ACHN (cell line): ENCODE measurements around the gene MTUS2.
A peak's percentile ranks its signal among the peaks of the same experiment; 100 is the strongest.

Experiments
- DNase-seq: peaks from one replicate; pipeline ENCODE4 v3.0.0-alpha.2; 2015
- in situ Hi-C: cut with HindIII; loops from 2 replicates; pipeline ENCODE4 v1.10.0; 2017; ENCODE audit warnings: low sequenced_read_pairs, low pct_ligation_motif_present, low pct_unique_long_range_greater_than_20kb

The MTUS2 gene

DNA sequence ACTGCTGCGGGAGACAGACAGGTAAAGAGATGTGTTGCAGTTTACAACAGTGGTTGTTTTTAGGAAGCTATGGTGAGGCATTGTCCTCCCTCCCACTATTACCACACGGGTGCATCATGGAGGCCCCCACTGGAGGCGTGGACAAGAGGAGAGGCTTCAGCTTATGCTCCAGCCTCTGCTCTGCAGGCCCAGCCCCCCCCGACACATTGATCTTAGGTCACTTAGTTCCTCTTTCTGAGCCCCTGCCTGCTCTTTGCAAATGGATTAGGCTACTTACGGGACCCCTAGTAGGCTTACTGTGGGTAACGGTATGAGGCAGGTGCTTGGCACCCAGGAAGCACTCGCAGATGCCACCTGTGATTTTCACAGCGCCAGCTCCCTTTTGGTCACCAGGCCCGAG, 651.4 kb downstream of the MTUS2 start:
- in situ Hi-C loops: no loop called here
- DNase-seq: no peak

DNA sequence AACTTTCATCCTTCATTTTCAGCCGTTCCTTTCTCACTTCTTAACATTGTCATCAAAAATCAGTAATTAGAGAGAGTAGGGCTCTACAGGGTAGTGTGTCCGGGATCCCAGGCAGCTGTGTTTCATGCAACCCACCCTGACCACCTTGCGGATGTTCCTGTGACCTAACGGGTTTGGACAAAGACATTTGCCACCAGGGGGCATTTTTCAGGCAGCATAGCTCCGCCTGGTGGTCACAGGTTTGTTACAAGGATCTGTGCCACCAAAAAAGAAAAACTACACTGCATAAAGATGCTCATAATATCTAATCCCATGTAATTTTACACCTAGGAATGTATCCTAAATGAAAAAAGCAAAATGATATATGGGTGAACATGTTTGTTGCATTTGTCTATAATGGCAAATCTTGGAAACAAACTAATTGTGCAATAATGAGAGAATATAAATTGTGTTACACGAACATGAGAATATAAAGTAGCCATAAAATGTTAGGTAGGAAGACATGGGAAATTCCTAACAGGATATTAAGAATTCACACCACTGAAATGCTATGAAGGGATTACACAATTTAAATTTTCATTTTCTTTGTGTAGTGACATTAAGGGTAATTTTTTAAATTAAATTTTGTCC, 652.3 kb downstream of the MTUS2 start:
- in situ Hi-C loops: no loop called here
- peak; percentile 59 for DNase-seq

DNA sequence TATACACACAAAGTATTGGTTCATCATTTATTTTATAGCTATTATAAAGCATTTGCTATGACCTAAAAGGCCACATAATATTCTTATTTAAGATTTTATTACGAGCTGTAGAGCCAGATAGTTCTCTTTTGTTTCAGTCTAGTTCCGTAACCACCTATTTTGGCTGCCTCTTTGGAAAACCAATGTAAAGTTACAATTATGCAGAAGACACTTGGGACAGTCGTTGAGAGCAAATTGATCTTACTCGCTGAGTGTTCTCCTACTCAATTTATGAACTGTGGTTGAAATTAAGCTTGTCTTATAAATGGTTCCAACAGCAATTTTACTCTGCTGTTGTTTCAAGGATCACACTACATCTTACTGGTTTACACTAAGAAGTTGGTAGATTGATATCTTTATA, 653.0 kb downstream of the MTUS2 start:
- DNase-seq: no peak
- in situ Hi-C loops: no loop called here

DNA sequence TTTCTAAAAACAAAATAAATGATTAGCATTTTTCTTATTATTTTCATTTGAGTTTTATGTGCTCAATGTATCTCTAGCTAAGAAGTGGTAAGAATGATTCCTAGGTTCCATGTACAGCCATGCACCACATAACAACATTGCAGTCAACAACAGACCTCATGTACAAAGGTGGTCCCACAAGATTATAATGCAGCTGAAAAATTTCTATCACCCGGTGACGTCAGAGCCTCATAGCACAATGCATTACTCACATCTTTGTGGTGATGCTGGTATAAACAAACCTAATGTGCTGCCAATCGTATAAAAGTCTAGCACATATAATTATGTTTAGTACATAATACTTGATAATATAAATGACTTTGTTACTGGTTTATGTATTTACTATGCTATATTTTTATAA, 654.9 kb downstream of the MTUS2 start:
- no peak for DNase-seq
- in situ Hi-C loops: no loop called here

DNA sequence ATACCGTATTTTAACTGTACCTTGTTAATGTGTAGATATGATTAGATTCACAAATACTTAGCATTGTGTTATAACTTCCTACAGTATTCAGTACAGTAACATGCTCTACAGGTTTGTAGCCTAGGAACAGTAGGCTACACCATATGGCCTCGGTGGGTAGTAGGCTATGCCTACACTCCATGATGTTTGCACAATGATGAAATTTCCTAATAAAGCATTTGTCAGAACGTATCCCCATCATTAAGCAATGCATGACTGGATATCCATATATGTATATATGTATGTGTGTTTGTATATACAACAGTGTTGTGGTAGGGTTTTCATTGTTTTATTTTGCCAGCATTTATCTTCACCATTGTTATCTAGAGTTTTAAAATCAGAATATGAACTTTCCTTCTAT, 655.9 kb downstream of the MTUS2 start:
- DNase-seq: no peak
- in situ Hi-C loops: no loop called here

DNA sequence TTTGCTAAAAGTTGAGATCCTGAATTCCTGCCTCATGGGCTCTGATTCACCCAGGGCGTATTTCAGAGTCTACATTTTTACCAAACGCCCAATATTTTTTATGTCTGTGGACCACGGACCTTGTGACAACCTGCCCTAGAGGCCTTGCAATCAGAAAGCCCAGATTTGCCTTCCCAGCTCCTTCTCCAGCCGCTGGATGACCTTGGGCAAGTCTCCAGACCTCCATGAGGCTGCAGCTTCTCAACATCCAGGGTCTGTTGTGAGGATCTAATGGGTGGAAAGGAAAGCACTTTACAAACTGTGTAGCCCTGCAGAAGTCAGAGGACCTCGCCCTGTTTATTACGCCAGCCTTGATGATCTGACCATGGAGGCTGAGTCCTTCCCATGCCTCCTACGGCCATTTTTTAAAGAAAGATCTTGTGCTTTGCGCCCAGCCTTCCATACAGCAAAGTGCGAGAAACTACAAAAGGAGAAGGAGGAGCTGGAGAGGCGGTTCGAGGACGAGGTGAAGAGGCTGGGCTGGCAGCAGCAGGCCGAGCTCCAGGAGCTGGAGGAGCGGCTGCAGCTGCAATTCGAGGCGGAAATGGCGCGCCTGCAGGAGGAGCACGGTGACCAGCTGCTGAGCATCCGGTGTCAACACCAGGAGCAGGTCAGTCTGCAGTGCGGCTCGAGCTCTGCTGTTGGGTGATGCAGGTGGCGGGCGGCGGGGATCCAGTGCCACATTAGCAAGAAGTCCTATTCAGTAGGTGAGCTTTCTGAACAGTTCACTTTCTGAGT, 659.8 kb downstream of the MTUS2 start:
- in situ Hi-C loops: no loop called here

DNA sequence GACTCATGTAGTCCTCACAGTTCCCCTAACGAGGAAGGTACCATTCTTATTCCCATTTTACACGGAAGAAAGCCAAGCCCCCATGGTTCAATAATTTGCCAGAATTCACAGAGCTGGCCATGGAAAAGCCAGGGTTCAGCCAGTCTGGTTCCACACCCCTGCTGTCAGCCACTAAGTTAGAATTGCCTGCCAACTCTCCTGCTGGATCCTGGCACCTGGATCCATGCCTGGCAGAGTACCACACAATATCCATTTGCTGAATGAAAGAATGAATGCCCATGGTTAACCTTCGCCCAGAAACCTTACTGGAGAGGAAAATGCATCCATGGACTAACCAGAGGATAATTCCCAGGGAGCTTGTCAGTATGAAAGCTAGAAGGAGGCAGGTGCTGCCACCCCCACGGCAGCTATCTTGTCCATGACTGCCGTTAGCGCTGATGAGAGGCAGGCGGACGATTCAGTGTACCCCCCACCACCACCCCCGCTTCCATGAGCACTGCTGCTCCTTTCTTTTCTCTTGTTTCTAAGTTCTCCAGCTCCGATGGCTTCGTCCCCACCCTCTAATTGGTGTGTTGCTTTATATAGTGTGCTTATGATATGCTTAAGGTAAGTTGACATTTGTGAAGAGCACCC, 660.9 kb downstream of the MTUS2 start:
- DNase-seq: no peak
- in situ Hi-C loops: no loop called here

More for the DNA sequence above, 659.8 kb downstream of the MTUS2 start:
- no peak for DNase-seq

DNA sequence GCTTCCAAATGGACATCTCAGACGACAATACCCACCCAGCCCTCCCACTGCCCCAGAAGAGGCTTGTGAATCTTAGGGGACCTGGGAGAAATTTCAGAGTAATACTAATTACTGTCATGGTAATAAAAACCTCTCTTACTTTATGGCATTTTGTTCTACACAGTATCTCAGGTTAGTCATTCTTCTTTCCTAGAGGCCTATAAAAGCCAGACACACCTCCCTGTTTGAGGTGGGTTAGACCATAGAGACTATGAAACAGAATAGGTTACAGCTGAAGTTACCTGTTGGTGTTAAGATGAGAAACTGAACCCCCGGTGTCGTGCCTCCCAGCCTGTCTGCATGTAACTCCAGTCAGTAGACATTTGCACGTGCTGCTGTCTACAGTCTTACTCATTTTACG, 661.5 kb downstream of the MTUS2 start:
- DNase-seq: no peak
- in situ Hi-C loops: no loop called here

DNA sequence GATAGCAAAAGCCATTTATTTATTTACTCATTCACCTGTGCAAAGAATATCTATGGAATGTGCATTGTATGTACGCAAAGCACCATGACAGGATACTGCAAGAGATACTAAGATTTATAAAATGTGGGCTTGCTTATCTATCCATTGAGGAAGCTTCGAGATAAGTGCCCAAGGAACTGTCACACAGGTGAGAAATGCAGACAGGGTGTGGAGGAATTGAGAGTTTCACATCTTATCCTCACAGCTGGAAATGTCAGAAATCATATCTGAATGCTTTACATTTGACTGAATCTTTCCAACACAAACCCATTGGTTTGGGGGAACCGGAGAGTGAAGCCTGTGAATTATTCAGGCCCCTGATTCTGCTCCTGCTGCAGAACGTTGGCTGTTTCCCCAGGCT, 662.4 kb downstream of the MTUS2 start:
- no peak for DNase-seq

DNA sequence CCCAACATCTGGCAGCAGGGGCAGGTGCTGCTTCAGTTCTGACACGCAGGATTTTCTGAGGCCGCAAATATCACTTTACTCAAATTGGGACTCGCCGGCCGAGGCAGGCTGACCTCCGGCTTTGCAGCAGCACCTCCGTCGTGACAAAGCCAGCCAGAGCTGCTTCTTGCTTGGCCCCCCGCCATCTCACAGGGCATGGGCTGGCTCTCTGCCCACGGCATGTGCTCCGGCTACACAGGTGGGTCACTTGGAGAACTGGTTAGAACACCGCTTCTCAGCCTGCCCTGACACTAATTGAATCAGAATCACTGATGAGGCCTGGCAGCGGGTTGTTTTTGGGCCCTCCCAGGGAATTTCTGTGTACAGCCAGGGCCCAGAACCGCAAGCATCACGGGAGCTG, 663.1 kb downstream of the MTUS2 start:
- DNase-seq: no peak
- in situ Hi-C loops: no loop called here

More for the DNA sequence above, 662.4 kb downstream of the MTUS2 start:
- in situ Hi-C loops: no loop called here

DNA sequence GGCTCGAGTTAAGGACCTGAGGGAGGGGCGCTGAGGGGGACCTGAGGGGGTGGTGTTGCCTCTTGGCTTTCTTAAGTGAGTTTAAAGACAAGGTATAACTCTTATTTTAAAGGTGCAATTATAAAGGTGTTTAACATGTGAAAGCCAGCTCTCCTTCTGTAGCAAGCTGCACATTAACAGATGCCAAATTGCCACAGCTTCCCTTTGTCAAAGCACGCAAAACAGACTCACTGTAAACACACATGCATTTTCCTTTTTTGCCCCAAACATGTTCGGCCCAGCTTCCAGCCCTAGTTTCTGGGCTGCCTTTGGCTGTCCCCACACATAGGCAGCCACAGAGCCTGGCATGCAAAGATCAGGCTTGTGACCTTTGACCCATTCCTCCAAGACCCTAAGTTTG, 663.5 kb downstream of the MTUS2 start:
- in situ Hi-C loops: no loop called here
- no peak for DNase-seq

DNA sequence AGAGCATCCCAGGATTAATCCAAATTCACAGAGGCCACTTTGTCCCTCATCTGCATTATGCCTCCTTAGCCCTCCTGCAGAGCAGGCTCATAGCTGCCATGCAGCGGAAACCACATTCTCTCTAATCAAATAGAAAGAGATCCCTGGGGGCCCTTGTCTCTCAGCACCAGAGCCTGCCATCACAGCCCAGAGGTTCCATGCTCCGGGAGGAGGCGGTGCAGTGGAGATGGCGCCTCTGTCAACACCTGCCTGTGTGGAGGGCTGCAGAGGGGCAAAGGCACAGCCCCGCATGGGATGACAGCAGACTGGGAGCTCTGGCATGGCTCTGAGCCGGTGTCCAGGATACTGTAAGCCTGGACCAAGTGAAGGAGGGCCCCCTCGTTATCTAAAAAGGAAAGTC, 664.1 kb downstream of the MTUS2 start:
- in situ Hi-C loops: no loop called here
- no peak for DNase-seq

DNA sequence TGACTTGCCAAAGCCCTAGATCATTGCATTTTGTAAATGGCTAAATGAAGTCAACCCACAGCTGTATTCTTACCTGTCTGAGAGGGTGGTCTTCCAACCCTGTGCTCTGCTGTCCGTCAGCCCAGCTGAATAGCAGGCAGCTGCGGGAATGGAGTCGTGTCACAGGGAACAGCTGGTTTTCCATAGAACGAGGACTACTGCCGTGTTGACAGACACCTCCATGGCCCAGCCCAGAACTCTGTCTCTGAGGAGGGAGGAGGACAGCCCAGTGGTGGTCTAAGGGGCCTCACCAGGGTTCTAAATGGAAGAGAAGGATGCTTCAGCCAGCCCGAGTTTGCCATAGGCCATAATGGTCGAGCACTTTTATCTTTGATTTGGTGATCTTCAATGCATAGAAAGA, 664.7 kb downstream of the MTUS2 start:
- no peak for DNase-seq

DNA sequence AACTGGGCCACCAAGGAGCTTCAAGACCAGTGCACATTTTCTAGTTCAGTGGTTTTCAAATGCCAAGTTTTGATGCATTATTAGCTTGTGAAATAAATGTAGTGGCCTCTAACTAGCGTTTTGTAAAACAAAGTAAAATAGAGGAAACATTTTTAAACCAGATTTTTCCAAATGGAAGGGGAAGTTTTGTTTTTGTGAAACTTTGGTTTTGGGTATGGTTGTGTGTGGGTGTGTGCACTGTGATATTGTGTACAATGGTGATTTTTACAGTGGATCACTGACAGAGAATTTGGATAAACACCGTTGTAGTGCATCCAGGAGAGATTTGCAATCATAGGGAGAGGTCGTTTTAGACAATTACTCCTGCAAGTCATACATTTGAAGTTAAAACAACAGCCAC, 666.4 kb downstream of the MTUS2 start:
- in situ Hi-C loops: no loop called here

More for the DNA sequence above, 664.7 kb downstream of the MTUS2 start:
- in situ Hi-C loops: no loop called here

DNA sequence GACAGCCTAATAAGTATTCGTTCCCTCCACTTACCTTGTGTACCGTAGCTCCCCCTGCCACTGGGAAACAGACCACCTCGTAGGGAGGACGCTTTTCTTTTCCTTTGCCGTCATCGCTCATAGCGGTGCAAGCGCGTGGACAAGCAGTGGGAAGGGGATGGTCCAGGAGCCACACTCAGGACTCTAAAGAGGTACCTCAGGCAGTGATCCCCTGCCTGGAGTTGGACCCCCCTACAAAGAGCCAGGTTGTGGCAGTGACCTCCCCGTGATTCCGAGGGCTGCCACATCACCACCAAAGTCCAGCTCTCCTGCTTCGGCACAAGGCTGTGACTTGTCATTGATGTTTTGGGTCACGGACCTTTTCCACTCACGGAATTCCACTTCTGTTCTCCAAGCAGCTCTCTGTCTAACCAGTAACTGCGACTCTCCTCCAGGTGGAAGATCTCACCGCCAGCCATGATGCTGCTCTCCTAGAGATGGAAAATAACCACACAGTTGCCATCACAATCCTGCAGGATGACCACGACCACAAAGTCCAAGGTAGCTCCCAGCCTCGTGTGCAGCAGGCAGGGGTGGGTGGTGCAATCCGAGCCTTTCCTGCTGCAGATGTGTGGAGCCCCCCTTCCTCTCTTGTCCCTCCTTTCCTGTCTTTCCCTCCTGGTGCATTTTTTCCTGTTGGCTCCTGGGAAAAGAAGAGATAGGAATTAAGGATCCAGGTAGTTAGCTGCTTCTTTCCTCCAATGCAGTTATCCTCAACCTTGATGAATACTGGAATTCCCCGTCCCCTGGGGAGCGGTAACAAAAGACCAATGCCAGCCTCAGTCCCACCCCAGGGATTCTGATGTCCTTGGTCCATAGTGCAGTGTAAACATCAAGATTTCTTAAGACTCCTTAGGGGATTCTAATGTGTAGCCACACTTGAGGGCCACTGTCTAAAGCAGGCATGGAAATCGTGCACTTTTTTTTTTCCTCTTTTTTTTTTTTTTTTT, 667.6 kb downstream of the MTUS2 start:
- no peak for DNase-seq
- in situ Hi-C loops: no loop called here

More for the DNA sequence above, 666.4 kb downstream of the MTUS2 start:
- DNase-seq: no peak

DNA sequence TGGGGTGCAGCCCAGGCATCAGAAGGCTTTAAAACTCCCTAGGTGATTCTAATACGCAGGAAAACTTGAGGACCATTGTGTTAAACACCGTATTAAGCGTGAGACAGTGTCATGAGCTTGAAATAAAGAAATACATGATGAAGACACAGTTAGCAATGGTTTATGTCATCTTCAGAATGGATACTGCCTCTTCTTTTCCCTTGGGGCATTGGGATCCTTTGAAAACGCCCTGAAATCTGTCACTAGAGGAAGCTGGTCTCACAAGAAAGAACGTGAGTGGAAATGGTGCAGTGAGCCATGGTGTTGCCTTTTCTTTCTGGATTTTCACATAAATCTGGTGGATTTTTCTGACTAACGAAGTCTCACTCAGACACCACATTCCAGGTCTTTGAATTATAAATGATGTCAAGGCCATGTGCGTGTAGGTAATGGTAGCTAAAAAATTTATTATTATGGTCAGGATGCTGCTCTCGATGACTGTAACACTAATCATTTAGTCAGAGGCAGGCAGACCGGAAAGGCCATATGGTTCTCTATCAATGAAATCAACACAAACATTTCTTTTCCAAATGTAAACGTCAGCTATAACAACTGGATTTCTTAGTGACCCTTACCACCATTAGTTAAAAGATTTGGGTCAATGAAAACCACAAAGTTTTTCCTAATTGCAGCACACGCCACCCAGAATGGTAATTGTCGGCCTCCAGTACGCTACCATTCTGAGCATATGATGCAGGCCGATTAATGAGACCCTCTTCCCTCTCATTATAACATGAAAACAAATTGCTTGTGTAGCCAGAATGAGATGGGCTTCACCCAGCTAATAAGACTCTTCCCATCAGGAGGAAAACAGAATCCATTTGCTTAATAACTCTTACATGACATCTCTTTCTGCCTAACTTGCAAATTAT, 669.8 kb downstream of the MTUS2 start:
- in situ Hi-C loops: no loop called here
- DNase-seq: no peak

DNA sequence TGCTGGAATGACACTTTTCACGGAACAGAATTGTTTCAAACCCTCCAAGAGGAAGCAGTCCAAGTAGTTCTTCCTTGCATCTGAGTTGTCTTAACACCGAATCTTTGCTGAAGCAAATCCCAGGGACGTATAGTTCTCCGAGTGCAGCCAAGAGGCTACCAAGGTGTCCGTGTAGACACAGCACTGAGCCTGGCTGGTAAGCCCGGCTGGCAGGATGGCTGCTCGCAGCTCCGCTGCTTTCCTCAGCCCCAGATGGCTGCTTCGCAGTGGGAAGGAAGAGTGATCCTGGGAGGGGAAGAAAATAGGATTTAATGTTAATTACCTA, 670.4 kb downstream of the MTUS2 start:
- in situ Hi-C loops: no loop called here
- no peak for DNase-seq

DNA sequence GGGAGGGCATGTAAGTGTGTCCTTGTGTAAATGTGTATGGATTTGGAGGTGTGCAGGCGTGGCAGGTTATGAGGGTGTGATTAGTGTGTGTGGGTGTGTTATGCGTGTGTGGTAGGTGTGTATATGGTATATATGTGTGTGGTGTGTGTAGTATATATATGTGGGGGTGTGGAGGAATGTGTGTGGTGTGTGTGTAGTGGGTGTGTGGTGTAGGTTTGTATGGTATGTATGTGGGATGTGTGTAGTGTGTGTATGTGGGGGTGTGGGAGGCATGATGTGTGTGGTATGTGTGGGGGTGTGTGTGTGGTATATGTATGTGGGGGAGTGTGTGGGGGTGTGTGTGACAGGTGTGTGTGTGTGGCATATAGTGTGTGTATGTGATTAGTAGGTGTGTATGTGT, 671.1 kb downstream of the MTUS2 start:
- no peak for DNase-seq
- in situ Hi-C loops: no loop called here
